GM19238 (cell line): ENCODE results near the gene FGF12.

Experiments used
- DNase-seq: peaks from one replicate; pipeline ENCODE4 v3.0.0; 2011; ENCODE audit warnings: low spot score; ENCODE audit not compliant: insufficient read length

FGF12 gene

DNA sequence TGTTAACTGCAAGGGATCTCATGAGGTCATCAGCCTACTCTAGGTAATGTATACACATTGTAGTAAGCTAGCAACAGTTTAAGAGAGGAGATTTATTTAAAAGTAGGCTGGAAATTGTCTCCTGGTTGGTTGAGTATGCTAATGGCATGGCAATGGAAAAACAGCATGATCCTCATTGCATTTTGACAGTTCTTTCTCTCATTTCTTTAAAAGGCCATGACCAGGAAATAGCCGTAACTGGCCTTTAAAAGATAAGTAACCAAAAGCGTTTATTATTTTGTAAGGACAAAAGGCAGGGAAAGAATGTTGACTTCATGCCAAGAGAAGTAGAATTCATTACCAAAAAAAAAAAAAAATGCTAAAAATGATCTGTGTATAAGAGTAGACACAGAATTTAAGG lies 310.3 kb downstream of the FGF12 start:
- no peak for DNase-seq

DNA sequence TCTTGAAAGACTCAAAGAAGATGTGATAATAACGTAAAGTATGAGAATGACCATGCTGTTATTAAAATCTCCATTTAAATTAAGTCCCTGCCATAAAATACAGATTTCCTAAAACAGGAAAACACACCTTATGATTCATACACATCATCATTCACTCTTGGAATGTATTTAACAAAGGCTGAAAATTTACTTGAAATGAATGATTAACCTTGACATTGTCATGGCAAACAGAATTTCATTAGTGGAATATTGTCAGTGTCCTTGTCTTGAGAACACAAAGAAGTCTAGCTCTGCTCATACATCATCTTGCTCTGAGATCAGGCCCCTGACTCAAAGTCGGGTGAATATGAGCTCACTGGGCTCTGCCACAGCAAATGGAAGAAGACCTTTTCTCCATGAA lies 313.9 kb downstream of the FGF12 start:
- no peak for DNase-seq

- no peak for DNase-seq
These were observed 316.7 kb downstream of the FGF12 start for GRCh38 chr3:192410684-192410960.

DNA sequence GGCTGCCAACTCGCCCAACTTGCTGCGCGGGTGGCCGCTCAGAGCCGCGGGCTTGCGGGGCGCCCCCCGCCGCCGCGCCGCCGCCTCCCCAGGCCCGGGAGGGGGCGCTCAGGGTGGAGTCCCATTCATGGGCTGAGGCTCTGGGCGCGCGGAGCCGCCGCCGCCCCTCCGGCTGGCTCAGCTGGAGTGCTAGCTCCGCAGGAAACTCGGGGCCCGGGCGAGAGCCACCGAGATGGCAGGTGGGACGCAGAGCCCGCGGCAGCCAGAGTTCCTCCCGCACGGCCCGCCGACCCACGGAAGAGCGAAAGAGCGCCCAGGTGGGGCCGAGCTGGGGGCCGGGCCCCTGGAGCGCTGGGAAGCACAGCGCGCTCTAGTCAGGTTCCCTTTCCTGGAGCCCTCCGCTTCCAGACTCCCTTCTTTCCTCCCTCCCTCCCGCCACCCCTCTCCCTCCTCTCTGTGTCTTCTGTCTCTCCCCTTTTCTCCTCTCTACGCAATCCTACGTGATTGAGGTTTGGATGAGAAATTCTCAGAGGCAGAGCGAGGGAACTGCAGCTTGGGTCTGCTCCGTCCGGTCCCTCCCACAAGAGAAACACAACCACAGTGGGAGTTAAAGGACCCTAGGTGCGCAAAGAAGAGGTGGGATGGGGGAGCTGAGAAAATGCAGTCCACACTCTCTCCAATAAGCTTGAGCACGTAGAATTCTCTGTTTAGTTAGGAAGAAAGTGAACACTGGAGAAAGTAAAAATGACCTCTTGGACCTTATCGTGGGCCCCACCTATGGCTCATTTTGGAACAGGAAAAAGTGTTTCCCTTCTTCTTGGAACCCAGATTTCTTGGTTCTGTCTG lies 317.3 kb downstream of the FGF12 start:
- no peak for DNase-seq

GRCh38 chr3:192409201-192409837 lies 318.0 kb downstream of the FGF12 start:
- DNase-seq, result no peak

- DNase-seq, result no peak
These were observed 318.6 kb downstream of the FGF12 start for GRCh38 chr3:192408647-192409200.

DNA sequence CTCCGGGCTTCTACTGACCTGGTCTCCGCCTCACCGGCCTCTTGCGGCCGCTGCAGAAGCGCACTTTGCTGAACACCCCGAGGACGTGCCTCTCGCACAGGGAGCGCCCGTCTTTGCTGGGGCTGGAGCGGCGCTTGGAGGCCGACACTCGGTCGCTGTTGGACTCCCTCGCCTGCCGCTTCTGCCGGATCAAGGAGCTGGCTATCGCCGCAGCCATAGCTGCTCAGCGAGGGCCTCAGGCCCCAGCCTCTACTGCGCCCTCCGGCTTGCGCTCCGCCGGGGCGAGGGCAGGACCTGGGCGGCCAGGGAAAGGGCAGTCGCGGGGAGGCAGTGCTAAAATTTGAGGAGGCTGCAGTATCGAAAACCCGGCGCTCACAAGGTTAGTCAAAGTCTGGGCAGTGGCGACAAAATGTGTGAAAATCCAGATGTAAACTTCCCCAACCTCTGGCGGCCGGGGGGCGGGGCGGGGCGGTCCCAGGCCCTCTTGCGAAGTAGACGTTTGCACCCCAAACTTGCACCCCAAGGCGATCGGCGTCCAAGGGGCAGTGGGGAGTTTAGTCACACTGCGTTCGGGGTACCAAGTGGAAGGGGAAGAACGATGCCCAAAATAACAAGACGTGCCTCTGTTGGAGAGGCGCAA lies 319.2 kb downstream of the FGF12 start:
- DNase-seq, result no peak

DNA sequence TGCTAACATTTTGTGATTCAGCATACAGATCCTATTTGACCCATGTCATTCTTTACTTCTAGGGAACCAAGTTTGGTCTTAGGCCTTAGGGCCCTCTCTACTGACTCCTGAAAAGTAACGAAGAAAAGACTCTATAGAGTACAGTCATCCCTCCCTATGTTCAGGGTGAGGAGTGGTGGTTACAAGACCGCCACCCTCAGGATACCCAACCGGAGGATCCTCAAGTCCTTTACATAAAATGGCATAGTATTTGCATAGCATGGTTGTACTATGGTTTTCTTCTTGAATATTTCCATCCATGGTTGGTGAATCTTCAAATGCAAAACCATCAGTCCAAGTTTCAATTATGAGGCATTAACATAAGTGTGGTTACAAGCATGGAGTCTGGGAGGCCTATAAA lies 327.6 kb downstream of the FGF12 start:
- no peak for DNase-seq

DNA sequence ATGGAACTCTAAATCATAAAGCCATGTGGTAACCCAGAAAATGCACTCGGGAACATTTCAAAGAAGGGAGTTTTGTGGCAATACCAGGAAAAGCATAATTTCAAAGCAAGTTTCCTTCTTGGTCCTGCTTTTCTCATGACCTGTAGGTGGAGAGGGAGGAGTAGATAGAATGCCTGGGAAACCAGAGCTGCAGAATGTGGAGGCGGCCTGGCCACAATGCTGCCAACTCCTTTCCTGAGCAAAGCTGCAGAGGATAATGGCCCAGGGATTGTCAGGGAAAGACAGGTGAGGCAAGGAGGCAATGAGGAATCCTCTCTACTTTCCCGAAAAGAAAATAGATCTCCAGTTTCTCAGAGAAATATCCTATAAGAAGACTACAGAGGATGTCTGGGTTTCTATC lies 330.3 kb downstream of the FGF12 start:
- DNase-seq, result no peak

GRCh38 chr3:192395506-192395905 lies 331.8 kb downstream of the FGF12 start:
- DNase-seq, result no peak

DNA sequence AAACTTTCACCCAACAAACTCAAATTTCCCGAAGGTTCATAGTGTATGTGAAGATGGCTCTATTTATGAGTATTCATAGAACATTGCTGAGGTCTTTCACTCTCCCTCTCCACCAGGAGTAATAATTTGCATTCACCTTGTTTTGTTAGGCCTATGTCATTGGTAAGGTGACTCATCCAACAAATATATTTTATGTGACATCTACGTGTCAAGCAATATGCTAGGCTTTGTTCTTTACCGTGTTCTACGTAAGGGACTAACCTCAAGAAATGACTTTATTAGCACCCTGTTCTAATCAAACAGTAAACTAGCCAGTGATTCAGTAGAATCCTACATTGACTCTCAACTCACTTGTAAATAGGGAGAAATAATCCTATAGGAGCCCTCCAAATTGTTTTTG lies 334.4 kb downstream of the FGF12 start:
- no peak for DNase-seq

- no peak for DNase-seq
These were observed 344.5 kb downstream of the FGF12 start for GRCh38 chr3:192382861-192383260.

DNA sequence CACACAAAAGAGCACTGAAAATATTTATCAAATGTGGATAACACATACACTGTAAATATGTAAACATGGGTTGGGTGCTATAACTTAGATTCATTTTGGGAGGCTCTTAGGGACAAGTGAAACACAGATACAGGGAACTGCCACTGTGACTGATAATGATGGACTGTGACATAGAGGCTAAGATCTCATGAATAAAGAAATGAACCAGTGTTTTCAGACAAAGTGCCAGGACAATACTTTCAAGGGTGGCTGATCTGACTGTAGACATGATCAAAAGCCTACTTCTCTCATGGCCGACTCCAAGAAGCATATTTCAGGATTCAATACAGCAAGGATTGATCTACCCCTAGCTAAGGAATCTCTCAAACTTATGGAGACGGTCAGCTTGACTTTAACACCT lies 353.8 kb downstream of the FGF12 start:
- no peak for DNase-seq

GRCh38 chr3:192373032-192373431 lies 354.3 kb downstream of the FGF12 start:
- no peak for DNase-seq

DNA sequence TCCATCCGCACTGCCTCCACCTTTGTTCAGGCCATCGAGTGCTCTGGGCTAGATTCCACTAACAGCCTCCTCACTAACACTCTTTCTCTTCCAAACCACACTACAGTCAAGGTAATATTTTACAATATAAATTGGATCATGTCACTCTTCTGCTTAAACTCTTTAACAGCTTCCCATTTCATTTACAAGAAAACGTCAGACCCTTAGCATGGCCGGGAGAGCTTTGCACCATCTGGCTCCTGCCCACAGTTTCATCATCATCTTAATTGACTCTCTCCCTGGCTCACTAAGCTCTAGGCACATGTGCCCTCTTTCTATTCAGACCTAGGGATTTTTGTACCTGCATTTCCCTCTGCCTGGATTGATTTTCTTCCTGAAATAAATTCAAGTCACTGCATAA lies 354.7 kb downstream of the FGF12 start:
- no peak for DNase-seq

GRCh38 chr3:192371870-192372400 lies 355.4 kb downstream of the FGF12 start:
- no peak for DNase-seq

DNA sequence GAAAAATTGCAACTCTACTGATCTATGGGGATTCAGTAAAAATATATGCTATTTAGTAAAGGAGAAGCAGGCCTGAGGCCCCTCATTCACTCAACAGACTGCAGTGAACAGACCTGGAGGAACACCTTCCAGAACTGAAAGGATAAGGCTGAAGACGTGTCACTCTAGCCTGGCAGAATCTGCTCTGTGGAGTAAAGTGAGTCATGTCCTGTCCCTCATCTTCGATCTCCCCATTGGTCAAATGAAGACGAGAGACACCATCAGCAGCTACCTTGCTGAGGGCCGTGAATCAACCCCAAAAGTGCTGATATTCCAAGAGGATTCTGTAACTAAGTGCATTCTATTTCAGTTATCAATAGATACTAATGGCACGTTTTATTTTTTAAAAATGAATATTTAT lies 359.7 kb downstream of the FGF12 start:
- DNase-seq, result no peak

- DNase-seq, result no peak
These were observed 360.4 kb downstream of the FGF12 start for GRCh38 chr3:192366916-192367315.

DNA sequence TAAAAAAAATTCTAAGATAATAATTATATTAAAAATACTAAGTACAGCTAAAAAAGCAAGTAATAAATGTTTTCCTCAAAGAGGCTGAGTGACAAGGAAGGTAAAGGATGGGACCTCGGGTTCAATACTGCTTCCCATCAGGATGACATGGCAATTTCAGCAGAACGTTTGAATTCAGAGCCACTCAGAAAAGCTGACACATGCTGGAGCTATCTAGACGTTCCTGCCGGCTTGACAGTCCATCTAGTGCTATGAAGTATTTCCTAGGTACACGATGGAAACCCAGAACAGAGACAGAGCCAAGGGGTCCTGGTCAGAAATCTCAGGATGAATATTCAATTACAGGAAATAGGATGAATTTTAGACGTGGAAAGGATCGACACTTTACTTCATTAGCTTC lies 361.8 kb downstream of the FGF12 start:
- no peak for DNase-seq

- no peak for DNase-seq
These were observed 363.0 kb downstream of the FGF12 start for GRCh38 chr3:192364316-192364715.

- no peak for DNase-seq
These were observed 372.7 kb downstream of the FGF12 start for GRCh38 chr3:192354687-192355086.

DNA sequence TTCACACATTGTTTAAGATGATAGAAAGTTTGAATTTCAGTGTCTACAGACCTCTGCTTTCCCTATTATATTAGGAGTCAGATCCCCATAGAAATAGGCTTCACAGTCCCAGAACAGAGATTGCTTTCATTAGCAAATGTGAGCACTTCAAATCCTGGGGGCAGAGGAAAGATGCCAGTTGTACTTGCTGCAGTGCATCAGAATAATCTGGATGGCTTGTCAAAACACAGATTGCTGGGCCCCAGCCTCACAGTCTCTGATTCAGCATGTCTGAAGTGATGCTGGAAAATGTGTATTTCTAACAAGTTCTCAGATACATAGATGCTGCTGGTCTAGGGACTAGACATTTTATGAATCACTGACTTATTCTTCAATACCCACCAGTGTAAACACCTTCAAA lies 375.2 kb downstream of the FGF12 start:
- no peak for DNase-seq
